ENCODE measurements around the gene SDC1.

The SDC1 gene

DNA sequence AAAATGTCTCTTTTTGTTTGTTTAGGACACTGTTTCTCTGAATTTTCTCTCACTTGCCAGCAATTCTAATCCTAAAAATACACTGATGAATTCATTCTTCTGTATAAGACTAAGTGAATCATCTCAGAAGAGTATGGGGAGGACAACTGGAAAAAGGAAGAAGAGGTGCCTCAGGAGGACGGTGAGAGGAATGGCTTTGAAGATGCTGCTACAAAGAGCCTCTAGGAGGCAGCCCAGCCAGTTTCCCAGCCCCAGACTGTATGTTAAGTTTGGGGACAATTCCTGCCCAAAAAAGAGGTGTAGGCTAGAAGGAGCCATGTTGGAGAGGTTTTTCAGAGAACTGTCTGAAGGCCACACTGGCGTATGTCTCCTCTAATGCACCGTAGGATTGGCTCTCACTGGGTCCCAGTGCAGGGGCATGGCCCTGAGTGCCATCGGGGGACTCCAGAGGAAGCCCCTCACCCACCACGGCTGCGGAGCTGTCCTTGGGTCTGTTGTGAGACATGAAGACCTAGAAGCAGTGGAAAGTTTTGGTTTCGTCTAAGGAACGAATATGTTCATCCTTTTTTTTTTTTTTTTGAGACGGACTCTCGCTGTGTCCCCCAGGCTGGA is 3.1 kb upstream of the SDC1 start:
- DNase-seq, result no peak

GRCh38 chr2:20226152-20226545 is 1.2 kb upstream of the SDC1 start:
- no peak for DNase-seq

DNA sequence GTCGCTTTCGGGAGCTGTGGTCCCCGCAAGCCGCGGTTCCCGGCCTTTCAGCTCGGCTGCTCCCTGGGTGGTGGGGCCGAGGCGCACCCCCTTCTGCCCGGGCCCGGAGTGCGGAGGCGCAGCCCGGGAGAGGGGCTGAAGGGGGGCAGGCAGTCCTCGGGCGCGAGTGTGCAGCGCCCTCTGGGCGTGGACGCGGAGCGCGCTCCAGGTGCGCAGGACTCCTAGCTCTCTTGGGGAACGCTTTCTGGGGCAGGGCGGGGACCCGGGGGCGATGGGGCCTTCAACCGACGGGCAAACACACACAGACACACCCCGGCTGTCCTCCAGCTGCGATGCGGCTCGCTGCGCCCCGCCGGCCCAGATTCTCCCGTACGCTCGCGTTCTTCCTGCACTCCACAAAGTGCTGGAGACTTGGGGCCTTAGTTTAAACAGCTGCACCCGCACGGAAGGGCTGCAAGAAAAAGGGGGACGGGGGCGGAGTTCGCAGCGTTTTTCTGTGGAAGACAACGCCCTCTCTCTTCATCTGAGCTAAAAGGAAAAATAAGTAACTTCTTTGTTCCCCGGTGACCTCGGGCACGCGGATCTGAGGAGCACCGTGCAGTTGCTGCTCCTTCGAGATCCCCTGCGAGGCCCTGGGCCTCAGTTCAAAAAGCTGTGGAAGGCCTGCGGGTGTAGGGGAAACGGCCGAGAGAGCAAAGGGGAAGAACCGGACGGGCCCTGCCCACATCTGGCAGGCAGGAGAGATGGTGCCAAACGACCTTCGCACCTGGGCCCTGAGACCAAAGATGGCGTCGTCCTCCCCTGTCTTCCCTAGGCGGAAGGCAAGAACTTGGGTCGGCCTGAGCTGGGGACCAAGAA is 593 bp upstream of the SDC1 start:
- peak; percentile 8 for DNase-seq

DNA sequence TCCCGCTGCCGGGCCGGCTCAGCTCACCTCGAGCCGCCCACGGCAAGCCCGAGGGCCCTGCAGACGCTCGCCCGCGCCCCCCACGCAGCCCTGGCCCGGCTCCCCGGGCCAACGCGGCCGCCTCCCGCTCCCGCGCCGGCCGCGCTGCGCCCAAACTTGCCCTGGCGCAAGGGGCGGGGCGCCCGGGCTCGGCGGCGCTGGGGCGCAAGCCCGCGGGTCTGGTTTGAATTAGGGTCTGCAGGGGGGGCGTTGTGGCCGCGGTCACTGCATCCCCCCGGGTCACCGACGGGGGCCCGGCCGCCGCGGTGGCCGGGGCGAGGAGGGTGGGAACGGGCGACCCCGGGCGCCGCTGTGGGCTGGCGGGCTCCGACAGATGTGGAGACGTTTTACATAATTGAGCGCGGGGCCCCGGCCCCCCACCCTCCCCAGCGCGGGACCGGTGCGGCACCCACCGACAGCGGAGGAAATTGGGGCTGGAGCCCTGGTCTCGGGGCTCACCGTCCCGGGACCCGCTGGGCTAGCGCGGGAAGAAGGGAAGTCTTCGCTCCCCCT is 690 bp downstream of the SDC1 start:
- no peak for DNase-seq

DNA sequence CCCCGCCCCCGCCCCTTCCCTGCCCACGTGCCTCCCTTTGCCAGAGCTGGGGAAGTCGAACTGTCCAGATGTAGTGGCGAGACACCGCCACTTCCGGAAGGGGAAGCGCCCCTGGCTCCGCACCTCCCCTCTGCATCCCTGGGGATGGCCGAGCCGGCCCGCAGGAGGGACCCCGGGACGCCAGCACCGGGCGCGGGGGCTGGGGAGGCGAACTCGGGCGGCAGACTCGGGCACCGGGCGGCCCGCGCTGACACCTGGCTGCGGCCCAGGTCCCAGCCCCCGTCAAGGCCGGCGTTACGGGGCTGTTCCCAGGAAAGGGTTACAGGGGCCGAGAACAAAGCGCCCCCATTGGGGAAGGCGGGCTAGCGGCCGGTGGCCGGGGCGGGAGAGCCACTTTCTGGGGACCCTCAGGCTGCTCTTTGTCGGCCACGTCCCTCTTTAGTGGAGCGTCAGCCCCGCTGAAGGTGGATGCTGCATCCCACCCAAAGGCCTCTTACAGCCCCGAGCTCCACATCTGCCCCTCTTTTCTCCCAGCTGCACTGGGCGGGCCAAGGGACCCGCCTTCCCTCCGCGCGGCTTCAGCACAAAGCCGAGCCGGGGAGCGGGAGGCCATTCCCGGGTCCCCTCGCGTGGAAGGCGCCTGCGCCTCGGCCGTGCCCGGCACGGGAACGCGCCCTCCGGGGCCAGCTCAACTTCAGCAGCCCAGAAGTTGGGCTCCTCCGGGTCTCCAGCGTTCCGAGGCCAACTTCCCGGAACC is 1.3 kb downstream of the SDC1 start:
- DNase-seq, result no peak

DNA sequence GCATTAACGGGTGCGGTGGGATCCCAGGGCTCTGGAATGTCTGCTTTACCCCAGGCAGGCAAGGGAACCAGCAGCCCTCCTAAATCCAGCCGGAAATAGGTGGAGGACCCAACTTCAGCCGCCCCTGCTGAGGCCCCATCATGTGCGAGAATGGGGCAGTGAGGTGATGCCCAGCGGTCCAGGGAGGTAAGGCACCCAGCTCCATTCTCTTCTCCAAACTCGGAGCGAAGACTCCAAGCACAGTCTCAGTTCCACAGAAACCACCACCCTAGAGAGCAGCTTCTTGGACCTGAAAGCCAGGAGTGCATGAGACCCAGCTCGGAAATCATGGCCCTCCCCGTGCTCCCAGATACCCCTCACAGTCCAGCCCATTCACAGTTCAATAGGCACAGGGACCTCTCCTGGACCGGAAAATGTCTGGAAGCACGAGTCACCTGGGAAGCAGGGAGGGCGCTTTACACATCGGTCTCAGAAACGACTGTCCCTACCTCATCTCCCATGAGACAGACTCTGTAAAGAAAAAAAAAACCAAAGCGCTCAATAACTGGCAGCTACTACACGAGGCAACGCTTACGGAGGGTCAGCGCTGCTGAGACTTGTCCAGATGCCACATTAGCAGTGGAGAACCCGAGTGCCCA is 2.0 kb downstream of the SDC1 start:
- DNase-seq, result no peak

- no peak for DNase-seq
These were observed 2.7 kb downstream of the SDC1 start for GRCh38 chr2:20222014-20222768.

- DNase-seq, result no peak
These were observed 3.4 kb downstream of the SDC1 start for GRCh38 chr2:20221555-20221973.

DNA sequence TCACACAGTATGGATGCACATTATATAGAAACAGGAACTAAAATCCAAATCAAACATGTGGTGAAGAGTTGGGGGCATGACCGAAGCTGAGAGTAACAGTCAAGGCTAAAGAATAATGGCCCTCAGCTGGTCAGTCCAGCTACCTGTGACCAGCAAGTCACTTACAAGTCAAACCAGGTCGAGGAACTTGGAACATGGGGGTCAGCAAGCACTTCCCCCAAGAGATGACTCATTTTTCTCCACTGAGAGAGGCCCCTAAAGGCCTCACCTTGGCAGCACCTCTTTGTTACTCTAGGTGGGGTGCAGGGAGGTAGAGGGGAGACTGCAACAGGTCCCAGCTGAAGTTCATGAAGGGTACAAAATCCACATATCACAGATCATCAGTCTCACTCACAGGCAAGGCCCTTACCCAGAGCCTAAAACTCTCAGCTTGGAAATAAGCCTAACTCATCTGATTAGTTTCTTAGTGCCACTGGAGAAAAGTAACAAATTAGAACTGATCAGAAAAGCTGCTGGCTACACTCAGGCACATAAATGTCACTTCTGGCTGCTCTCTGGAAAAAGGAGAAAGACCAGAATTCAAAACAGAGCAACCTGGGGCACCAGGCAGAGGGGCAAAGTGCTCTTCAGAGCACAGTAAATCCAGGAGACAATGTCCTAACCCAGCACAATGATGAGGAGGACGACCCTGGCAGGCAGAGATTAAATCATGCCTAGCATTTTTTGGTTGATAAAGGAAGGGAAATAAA is 4.0 kb downstream of the SDC1 start:
- DNase-seq, result no peak

GRCh38 chr2:20219763-20220380 is 5.1 kb downstream of the SDC1 start:
- DNase-seq, result no peak

GRCh38 chr2:20218331-20219320 is 6.3 kb downstream of the SDC1 start:
- no peak for DNase-seq

- no peak for DNase-seq
These were observed 7.6 kb downstream of the SDC1 start for GRCh38 chr2:20217041-20217970.

- DNase-seq, result no peak
These were observed 8.6 kb downstream of the SDC1 start for GRCh38 chr2:20216130-20217025.

GRCh38 chr2:20215183-20216040 is 9.5 kb downstream of the SDC1 start:
- no peak for DNase-seq

DNA sequence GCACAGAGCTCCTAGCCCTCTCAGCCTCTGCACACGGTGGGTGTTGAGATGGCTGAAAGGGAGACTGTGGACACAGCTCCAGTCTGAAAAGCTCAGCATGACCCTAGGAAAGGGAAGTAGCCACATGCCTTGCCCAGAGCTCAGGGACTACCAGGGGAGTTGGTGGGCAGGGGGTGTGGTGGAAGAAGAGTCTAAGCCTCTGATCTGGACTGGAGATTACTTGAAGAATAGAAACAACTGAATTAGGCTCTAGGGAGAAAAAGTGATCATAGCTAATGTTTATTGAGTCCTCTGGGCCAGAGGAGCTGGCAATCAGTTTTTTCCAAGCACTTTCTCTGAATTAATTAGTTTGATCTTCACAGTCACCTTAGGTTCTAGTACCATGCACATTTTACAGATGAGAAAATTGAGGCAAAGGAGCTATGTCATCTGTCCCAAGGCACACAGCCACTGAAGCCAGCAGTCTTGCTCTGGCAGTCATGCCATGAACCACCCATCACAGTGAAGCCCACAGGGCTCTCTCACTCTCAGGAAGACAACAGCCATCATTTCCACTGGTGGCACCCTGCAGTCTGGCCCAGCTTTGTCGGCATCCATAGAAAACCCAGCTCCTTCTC is 10.3 kb downstream of the SDC1 start:
- no peak for DNase-seq

All from CD4-positive, alpha-beta T cell treated with Interleukin-10 for 1 hour (primary cell).